ENCODE results near the gene CILP. TPM values are rescaled to one million over a fixed set of nuclear protein-coding genes. Genes with fewer than 3 reads are reported as not detected.

The CILP gene
- total RNA-seq, 2 experiments from 2014 or later, result 0.05 TPM; not detected in 1

- POLR2A ChIA-PET, result interaction anchor here (1.1 kb wide), 1 partner anchor 31 kb away, joined by 4 read pairs; no protein-coding TSS in a partner anchor
- CTCF ChIA-PET, result interaction anchor here (0.6 to 0.7 kb wide), 2 partner anchors 118 to 218 kb away, joined by 3 to 4 read pairs; no protein-coding TSS in a partner anchor
- DNase-seq, result no peak
- H3K4me3 Mint-ChIP-seq, result no peak overlapping the region
- H3K36me3 Mint-ChIP-seq, result no peaks in the 10 kb centered on the region
- H3K27ac Mint-ChIP-seq, result no peak overlapping the region
- no peaks in the 10 kb centered on the region for H3K27me3 Mint-ChIP-seq
- intact Hi-C loops (cut with micrococcal nuclease), result no loop called here
- peaks cover 6% of the 10 kb centered on the region for H3K4me1 Mint-ChIP-seq (ENCODE audit: low read depth)
- H3K9me3 Mint-ChIP-seq, result no peaks in the 10 kb centered on the region
Observed at GRCh38 chr15:65219137-65219536, 7.9 kb upstream of the CILP start.

- no peak overlapping the region for H3K4me3 Mint-ChIP-seq
- POLR2A ChIA-PET, result no interaction called here
Observed at GRCh38 chr15:65217526-65218482, 6.5 kb upstream of the CILP start.

GRCh38 chr15:65215496-65215895 lies 4.2 kb upstream of the CILP start:
- Mint-ChIP-seq H3K27me3 (no peaks in the 10 kb centered on the region), H3K4me3 (no peak overlapping the region), H3K4me1 (ENCODE audit: low read depth) (peaks cover 9% of the 10 kb centered on the region), H3K9me3 (no peaks in the 10 kb centered on the region), H3K27ac (no peak overlapping the region), H3K36me3 (no peaks in the 10 kb centered on the region)
- ChIA-PET CTCF (no interaction called here), POLR2A (no interaction called here)
- no peak for DNase-seq
- intact Hi-C loops (cut with micrococcal nuclease), result no loop called here

More at GRCh38 chr15:65217526-65218482, 6.5 kb upstream of the CILP start:
- no peaks in the 10 kb centered on the region for H3K27me3 Mint-ChIP-seq
- no peaks in the 10 kb centered on the region for H3K36me3 Mint-ChIP-seq
- CTCF ChIA-PET, result no interaction called here
- H3K9me3 Mint-ChIP-seq, result no peaks in the 10 kb centered on the region
- H3K27ac Mint-ChIP-seq, result no peak overlapping the region
- peaks cover 6% of the 10 kb centered on the region for H3K4me1 Mint-ChIP-seq (ENCODE audit: low read depth)
- no peak for DNase-seq
- intact Hi-C loops (cut with micrococcal nuclease), result no loop called here

GRCh38 chr15:65214010-65214409 lies 2.7 kb upstream of the CILP start:
- intact Hi-C loops (cut with micrococcal nuclease), result no loop called here
- no peak overlapping the region for H3K27ac Mint-ChIP-seq
- POLR2A ChIA-PET, result no interaction called here
- H3K4me3 Mint-ChIP-seq, result no peak overlapping the region
- no peaks in the 10 kb centered on the region for H3K27me3 Mint-ChIP-seq
- peaks cover 5% of the 10 kb centered on the region for H3K4me1 Mint-ChIP-seq (ENCODE audit: low read depth)
- no peaks in the 10 kb centered on the region for H3K36me3 Mint-ChIP-seq
- CTCF ChIA-PET, result interaction anchor here (1.2 kb wide), 1 partner anchor 72 kb away, joined by 3 read pairs; the partner anchor contains the start of gene PARP16
- no peaks in the 10 kb centered on the region for H3K9me3 Mint-ChIP-seq
- DNase-seq, result no peak

GRCh38 chr15:65213241-65213640 lies 2.0 kb upstream of the CILP start:
- Mint-ChIP-seq H3K27me3 (no peaks in the 10 kb centered on the region), H3K9me3 (no peaks in the 10 kb centered on the region), H3K4me3 (no peak overlapping the region), H3K27ac (no peak overlapping the region), H3K4me1 (ENCODE audit: low read depth) (peaks cover 3% of the 10 kb centered on the region), H3K36me3 (no peaks in the 10 kb centered on the region)
- no peak for DNase-seq
- CTCF ChIA-PET, result interaction anchor here (1.6 kb wide), 1 partner anchor 45 kb away, joined by 5 read pairs; no protein-coding TSS in a partner anchor
- POLR2A ChIA-PET, result no interaction called here
- intact Hi-C loops (cut with micrococcal nuclease), result no loop called here

- intact Hi-C loops (cut with micrococcal nuclease), result no loop called here
- no peaks in the 10 kb centered on the region for H3K27me3 Mint-ChIP-seq
- no peak overlapping the region for H3K27ac Mint-ChIP-seq
- peaks cover 3% of the 10 kb centered on the region for H3K4me1 Mint-ChIP-seq (ENCODE audit: low read depth)
- CTCF ChIA-PET, result interaction anchor here (0.7 to 1.8 kb wide), 9 partner anchors 27 to 86 kb away, joined by 3 to 6 read pairs (median 3); partner anchors contain the start of genes CLPX and PARP16
- no peaks in the 10 kb centered on the region for H3K36me3 Mint-ChIP-seq
- H3K9me3 Mint-ChIP-seq, result no peaks in the 10 kb centered on the region
- DNase-seq, result peak; percentile 64
- POLR2A ChIA-PET, result interaction anchor here (1.1 to 1.2 kb wide), 2 partner anchors 93 to 399 kb away, joined by 3 read pairs; partner anchors contain the start of genes INTS14 and RNU5B-1
- H3K4me3 Mint-ChIP-seq, result no peak overlapping the region
Observed at GRCh38 chr15:65212097-65212496, 824 bp upstream of the CILP start.

- no peak for DNase-seq
- no peak overlapping the region for H3K27ac Mint-ChIP-seq
- no peaks in the 10 kb centered on the region for H3K27me3 Mint-ChIP-seq
- CTCF ChIA-PET, result interaction anchor here (0.6 to 1.8 kb wide), 12 partner anchors 10 to 86 kb away, joined by 3 to 6 read pairs (median 3); partner anchors contain the start of genes CLPX and PARP16
- intact Hi-C loops (cut with micrococcal nuclease), result no loop called here
- no peak overlapping the region for H3K4me3 Mint-ChIP-seq
- no peaks in the 10 kb centered on the region for H3K36me3 Mint-ChIP-seq
- no peaks in the 10 kb centered on the region for H3K9me3 Mint-ChIP-seq
- H3K4me1 Mint-ChIP-seq (ENCODE audit: low read depth), result peaks cover 3% of the 10 kb centered on the region
- POLR2A ChIA-PET, result interaction anchor here (1.1 to 1.2 kb wide), 2 partner anchors 93 to 400 kb away, joined by 3 read pairs; partner anchors contain the start of genes INTS14 and RNU5B-1
Observed at GRCh38 chr15:65211482-65211982, 259 bp upstream of the CILP start.

- H3K36me3 Mint-ChIP-seq, result no peaks in the 10 kb centered on the region
- H3K4me1 Mint-ChIP-seq (ENCODE audit: low read depth), result peaks cover 3% of the 10 kb centered on the region
- H3K9me3 Mint-ChIP-seq, result no peaks in the 10 kb centered on the region
- ChIA-PET POLR2A (no interaction called here), CTCF (interaction anchor here (1.5 kb wide), 1 partner anchor 88 kb away, joined by 5 read pairs; no protein-coding TSS in a partner anchor)
- intact Hi-C loops (cut with micrococcal nuclease), result no loop called here
- no peak overlapping the region for H3K4me3 Mint-ChIP-seq
- no peak overlapping the region for H3K27ac Mint-ChIP-seq
- peaks cover 1% of the 10 kb centered on the region for H3K27me3 Mint-ChIP-seq
- no peak for DNase-seq
Observed at GRCh38 chr15:65209701-65210643, 1.3 kb downstream of the CILP start.

- Mint-ChIP-seq H3K4me3 (no peak overlapping the region), H3K36me3 (no peaks in the 10 kb centered on the region), H3K27ac (no peak overlapping the region), H3K9me3 (no peaks in the 10 kb centered on the region), H3K27me3 (peaks cover 1% of the 10 kb centered on the region), H3K4me1 (ENCODE audit: low read depth) (peaks cover 3% of the 10 kb centered on the region)
- no peak for DNase-seq
- ChIA-PET POLR2A (no interaction called here), CTCF (interaction anchor here (0.6 to 1.6 kb wide), 4 partner anchors 8 to 78 kb away, joined by 3 to 5 read pairs (median 4); partner anchors contain the start of gene PARP16)
- intact Hi-C loops (cut with micrococcal nuclease), result no loop called here
Observed at GRCh38 chr15:65208647-65209046, 2.6 kb downstream of the CILP start.

- DNase-seq, result no peak
Observed at GRCh38 chr15:65207280-65207840, 3.9 kb downstream of the CILP start.

GRCh38 chr15:65206750-65207149 lies 4.5 kb downstream of the CILP start:
- Mint-ChIP-seq H3K4me3 (no peak overlapping the region), H3K36me3 (no peaks in the 10 kb centered on the region), H3K27me3 (peaks cover 1% of the 10 kb centered on the region), H3K9me3 (no peaks in the 10 kb centered on the region), H3K27ac (no peak overlapping the region), H3K4me1 (ENCODE audit: low read depth) (no peaks in the 10 kb centered on the region)
- POLR2A ChIA-PET, result no interaction called here
- CTCF ChIA-PET, result interaction anchor here (1.6 kb wide), 1 partner anchor 105 kb away, joined by 3 read pairs; no protein-coding TSS in a partner anchor
- DNase-seq, result no peak
- intact Hi-C loops (cut with micrococcal nuclease), result no loop called here

More at GRCh38 chr15:65207280-65207840, 3.9 kb downstream of the CILP start:
- ChIA-PET POLR2A (no interaction called here), CTCF (interaction anchor here (1.6 kb wide), 1 partner anchor 105 kb away, joined by 3 read pairs; no protein-coding TSS in a partner anchor)
- no peaks in the 10 kb centered on the region for H3K9me3 Mint-ChIP-seq
- no peak overlapping the region for H3K27ac Mint-ChIP-seq
- H3K4me3 Mint-ChIP-seq, result no peak overlapping the region
- peaks cover 1% of the 10 kb centered on the region for H3K27me3 Mint-ChIP-seq
- intact Hi-C loops (cut with micrococcal nuclease), result no loop called here
- no peaks in the 10 kb centered on the region for H3K36me3 Mint-ChIP-seq
- peaks cover 3% of the 10 kb centered on the region for H3K4me1 Mint-ChIP-seq (ENCODE audit: low read depth)

All from activated CD4-positive, alpha-beta memory T cell treated with anti-CD3 and anti-CD28 coated beads for 36 hours (primary cell).